BJ (cell line): ENCODE measurements around the gene C19orf85. TPM values are rescaled to one million over a fixed set of nuclear protein-coding genes. Genes with fewer than 3 reads are reported as not detected.
A peak's percentile ranks its signal among the peaks of the same experiment; 100 is the strongest.

Experiments
- CTCF ChIA-PET: fragments of 350-600 bp; formaldehyde crosslinking; extraction: SDS; loops from one replicate; lab custom pipeline; 2021; ENCODE audit warnings: antibody characterized with exemption, inconsistent platforms; lab: Yijun Ruan, JAX
- POLR2A ChIA-PET: fragments of 300-600 bp; sonication (Branson Sonifier 250); formaldehyde crosslinking; extraction: SDS; loops from one replicate; lab custom pipeline; 2021; ENCODE audit warnings: antibody characterized with exemption; lab: Charles Lee
- DNase-seq: peaks from one replicate; pipeline ENCODE4 v3.0.0-alpha.2; 2011; ENCODE audit warnings: low read depth
- H3K27me3 ChIP-seq: 2 replicates; pipeline ENCODE4 v1.6.0; 2011; ENCODE audit warnings: low read length; ENCODE audit not compliant: control insufficient read depth, insufficient read depth
- H3K36me3 ChIP-seq: 2 replicates; pipeline ENCODE4 v1.5.1; 2011; ENCODE audit warnings: low read length; ENCODE audit not compliant: control insufficient read depth, insufficient read depth
- H3K4me3 ChIP-seq: 2 replicates; pipeline ENCODE4 v1.5.1; 2011; ENCODE audit warnings: low read depth, mild to moderate bottlenecking, control low read depth, low read length
- polyA minus RNA-seq: library from RNA; depleted of rRNA, polyadenylated mRNA; stranded (reverse); fragments of >200 nt; gene quantifications from 2 replicates; pipeline ENCODE4 v1.2.3, GENCODE V29; 2011; rRNA and poly(A)+ RNA removed
- polyA plus RNA-seq: library from polyadenylated mRNA; depleted of rRNA; stranded (reverse); fragments of >200 nt; gene quantifications from 2 replicates; pipeline ENCODE4 v1.2.3, GENCODE V29; 2011; rRNA removed
- TF ChIP-seq, protein P1 (sequence below): IDR thresholded peaks from 2 replicates; pipeline ENCODE4 v1.5.1; 2011; ENCODE audit warnings: low read depth, mild to moderate bottlenecking, control low read depth, inconsistent platforms, low read length, moderate library complexity; ENCODE audit not compliant: insufficient read depth

C19orf85 gene
- polyA plus RNA-seq (not detected in 2 replicates), polyA minus RNA-seq (not detected in 2 replicates)

- POLR2A ChIA-PET, result no interaction called here
- TF ChIP-seq, protein P1, sequence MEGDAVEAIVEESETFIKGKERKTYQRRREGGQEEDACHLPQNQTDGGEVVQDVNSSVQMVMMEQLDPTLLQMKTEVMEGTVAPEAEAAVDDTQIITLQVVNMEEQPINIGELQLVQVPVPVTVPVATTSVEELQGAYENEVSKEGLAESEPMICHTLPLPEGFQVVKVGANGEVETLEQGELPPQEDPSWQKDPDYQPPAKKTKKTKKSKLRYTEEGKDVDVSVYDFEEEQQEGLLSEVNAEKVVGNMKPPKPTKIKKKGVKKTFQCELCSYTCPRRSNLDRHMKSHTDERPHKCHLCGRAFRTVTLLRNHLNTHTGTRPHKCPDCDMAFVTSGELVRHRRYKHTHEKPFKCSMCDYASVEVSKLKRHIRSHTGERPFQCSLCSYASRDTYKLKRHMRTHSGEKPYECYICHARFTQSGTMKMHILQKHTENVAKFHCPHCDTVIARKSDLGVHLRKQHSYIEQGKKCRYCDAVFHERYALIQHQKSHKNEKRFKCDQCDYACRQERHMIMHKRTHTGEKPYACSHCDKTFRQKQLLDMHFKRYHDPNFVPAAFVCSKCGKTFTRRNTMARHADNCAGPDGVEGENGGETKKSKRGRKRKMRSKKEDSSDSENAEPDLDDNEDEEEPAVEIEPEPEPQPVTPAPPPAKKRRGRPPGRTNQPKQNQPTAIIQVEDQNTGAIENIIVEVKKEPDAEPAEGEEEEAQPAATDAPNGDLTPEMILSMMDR, result no peak
- no peak within 1 kb of the TSS for H3K4me3 ChIP-seq
- CTCF ChIA-PET, result no interaction called here
- no peak for DNase-seq
- no peaks in the 10 kb centered on the region for H3K36me3 ChIP-seq
- no peaks in the 10 kb centered on the region for H3K27me3 ChIP-seq
Observed at GRCh38 chr19:55464662-55465054, at the start of gene C19orf85. TSS of gene C19orf85 (minus strand) at chr19:55464751. CDS start at chr19:55464554, 197 bp downstream.

DNA sequence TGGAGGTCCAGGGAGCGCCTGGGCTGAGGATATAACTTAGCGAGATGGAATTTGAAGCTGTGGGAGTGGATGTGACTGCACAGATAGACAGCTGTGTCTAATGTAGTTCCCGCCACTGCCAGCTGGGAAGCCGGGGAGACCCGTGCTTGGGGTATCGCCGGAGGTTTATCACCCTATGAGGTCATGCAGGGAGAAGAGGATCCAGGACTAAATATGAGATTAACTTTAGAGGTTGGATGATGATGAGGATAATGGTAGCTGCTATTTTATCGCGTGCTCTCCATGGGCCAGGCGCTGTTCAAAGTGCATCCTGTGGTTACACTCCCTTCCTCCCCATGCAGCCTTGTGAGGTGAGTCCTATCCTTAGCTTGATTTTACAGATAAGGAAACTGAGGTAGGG is 43.6 kb upstream of the C19orf85 start:
- CTCF ChIA-PET, result interaction anchor here (0.7 to 3.0 kb wide), 4 partner anchors 8 to 125 kb away, joined by 3 to 23 read pairs (median 6); no protein-coding TSS in a partner anchor

GRCh38 chr19:55504981-55505380 is 40.4 kb upstream of the C19orf85 start:
- Histone ChIP-seq H3K36me3 (peaks cover 18% of the 10 kb centered on the region), H3K4me3 (no peak overlapping the region), H3K27me3 (no peaks in the 10 kb centered on the region)
- DNase-seq, result no peak
- TF ChIP-seq, protein P1, result no peak
- CTCF ChIA-PET, result interaction anchor here (0.8 to 3.1 kb wide), 20 partner anchors 9 to 369 kb away, joined by 3 to 106 read pairs (median 8); partner anchors contain the start of genes NAT14, SSC5D, TMEM238 and ZNF628
- POLR2A ChIA-PET, result no interaction called here

More for the DNA sequence above, 43.6 kb upstream of the C19orf85 start:
- POLR2A ChIA-PET, result no interaction called here
- TF ChIP-seq, protein P1, result no peak
- no peak for DNase-seq
- Histone ChIP-seq H3K4me3 (no peak overlapping the region), H3K36me3 (peaks cover 14% of the 10 kb centered on the region), H3K27me3 (no peaks in the 10 kb centered on the region)

DNA sequence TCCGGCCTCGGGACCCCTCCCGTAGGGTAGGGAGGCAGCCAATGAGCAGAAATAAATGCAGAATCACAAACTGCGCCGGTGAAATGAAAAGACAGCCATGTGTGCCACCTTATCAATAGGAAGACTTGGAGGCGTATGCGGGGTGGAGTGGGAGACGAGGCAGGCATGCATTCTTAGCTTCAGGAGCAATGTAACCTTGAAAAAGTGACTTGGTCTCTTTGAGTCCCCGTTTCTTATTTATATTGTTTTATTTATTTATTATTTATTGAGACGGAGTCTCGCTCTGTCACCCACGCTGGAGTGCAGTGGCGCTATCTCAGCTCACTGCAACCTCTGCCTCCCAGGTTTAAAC is 39.7 kb upstream of the C19orf85 start:
- Histone ChIP-seq H3K4me3 (no peak overlapping the region), H3K36me3 (peaks cover 22% of the 10 kb centered on the region), H3K27me3 (no peaks in the 10 kb centered on the region)
- DNase-seq, result no peak
- TF ChIP-seq, protein P1, result no peak
- CTCF ChIA-PET, result interaction anchor here (0.6 to 3.1 kb wide), 41 partner anchors 10 to 372 kb away, joined by 3 to 106 read pairs (median 5); partner anchors contain the start of genes ISOC2, NAT14, SSC5D and TMEM238
- POLR2A ChIA-PET, result interaction anchor here (0.6 to 1.2 kb wide), 2 partner anchors 11 to 38 kb away, joined by 4 to 11 read pairs; no protein-coding TSS in a partner anchor

DNA sequence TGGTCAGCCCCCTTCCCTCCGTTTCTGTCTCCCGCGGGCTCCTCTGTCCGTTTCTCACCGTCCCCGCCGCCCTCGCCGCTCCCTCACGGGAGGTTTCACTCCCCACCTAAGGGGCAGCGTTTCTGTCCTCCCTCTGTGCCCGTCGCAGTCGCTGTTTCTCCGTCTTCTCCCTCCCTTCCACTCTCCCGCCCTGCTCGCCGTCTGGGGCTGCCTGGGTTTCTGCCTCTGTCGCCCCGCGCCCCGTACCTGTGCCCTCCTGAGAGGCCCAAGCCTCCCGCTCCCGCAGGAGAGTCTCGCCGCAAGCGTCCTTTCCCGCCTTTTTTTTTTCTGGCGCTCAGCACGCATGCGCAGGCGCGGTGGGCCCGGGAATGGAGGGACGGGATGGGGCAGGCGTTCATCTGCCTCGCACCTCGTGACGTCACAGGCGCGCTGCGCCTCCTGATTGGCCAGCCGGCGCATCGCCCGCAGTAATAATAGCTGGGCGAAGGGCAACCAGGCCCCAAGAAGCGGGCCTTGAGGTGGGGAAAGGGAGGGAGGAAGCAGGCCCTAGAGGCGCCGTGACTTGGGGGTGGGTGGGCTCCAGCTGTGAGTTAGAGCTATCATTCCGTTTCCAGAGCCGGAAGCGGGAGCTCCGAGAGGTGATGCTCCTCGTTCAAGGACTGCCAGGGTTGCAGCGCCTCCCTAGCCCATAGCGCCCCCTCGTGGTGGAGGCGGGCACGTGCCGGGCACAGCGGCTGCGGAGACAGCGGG is 39.1 kb upstream of the C19orf85 start:
- CTCF ChIA-PET, result interaction anchor here (0.6 to 3.1 kb wide), 42 partner anchors 10 to 371 kb away, joined by 3 to 106 read pairs (median 5); partner anchors contain the start of genes FIZ1, ISOC2, NAT14 and SSC5D
- peak overlapping the region; percentile 45 for H3K4me3 ChIP-seq
- POLR2A ChIA-PET, result interaction anchor here (0.6 to 1.2 kb wide), 2 partner anchors 11 to 37 kb away, joined by 4 to 11 read pairs; no protein-coding TSS in a partner anchor

More for the DNA sequence above, 39.1 kb upstream of the C19orf85 start:
- DNase-seq, result peak; percentile 31
- Histone ChIP-seq H3K36me3 (peaks cover 23% of the 10 kb centered on the region), H3K27me3 (no peaks in the 10 kb centered on the region)
- TF ChIP-seq, protein P1, result peak; percentile 98
